Glutamatergic neuron (in vitro differentiated cells): Measurements from ENCODE around the gene GTPBP6. TPM values are rescaled to one million over a fixed set of nuclear protein-coding genes. Genes with fewer than 3 reads are reported as not detected.

Source experiments
- DNase-seq: peaks from one replicate; pipeline ENCODE4 v3.0.0; 2022
- H3K27ac Mint-ChIP-seq: one replicate; pipeline ENCODE4 v1.8.0; 2020; ENCODE audit warnings: mild to moderate bottlenecking, mixed read lengths, inconsistent platforms; ENCODE audit not compliant: unreplicated experiment
- H3K27me3 Mint-ChIP-seq: one replicate; pipeline ENCODE4 v1.8.0; 2020; ENCODE audit warnings: mild to moderate bottlenecking, moderate library complexity, mixed read lengths, inconsistent platforms; ENCODE audit not compliant: unreplicated experiment
- H3K36me3 Mint-ChIP-seq: one replicate; pipeline ENCODE4 v1.8.0; 2020; ENCODE audit warnings: mild to moderate bottlenecking, mixed read lengths, inconsistent platforms; ENCODE audit not compliant: unreplicated experiment
- H3K4me1 Mint-ChIP-seq: one replicate; pipeline ENCODE4 v1.8.0; 2020; ENCODE audit warnings: mild to moderate bottlenecking, low read depth, mixed read lengths, inconsistent platforms; ENCODE audit not compliant: unreplicated experiment
- H3K4me3 Mint-ChIP-seq: one replicate; pipeline ENCODE4 v1.8.0; 2020; ENCODE audit warnings: mild to moderate bottlenecking, mixed read lengths, inconsistent platforms; ENCODE audit not compliant: unreplicated experiment
- H3K9me3 Mint-ChIP-seq: one replicate; pipeline ENCODE4 v1.8.0; 2020; ENCODE audit warnings: mild to moderate bottlenecking, moderate library complexity, mixed read lengths, inconsistent platforms; ENCODE audit not compliant: unreplicated experiment
- total RNA-seq: library from RNA; stranded (reverse); fragmentation: NEBNext Ultra II Directional; extraction: Animal tissue kit (Norgen Biotek cat#: 25700); gene quantifications from one replicate; pipeline ENCODE4 v1.2.1, GENCODE V29; 2021; ENCODE audit not compliant: unreplicated experiment
- TF ChIP-seq, protein P1 (sequence below): fragments of 200-600 bp; sonication (generic); IDR thresholded peaks from one replicate; pipeline ENCODE4 v1.5.0; 2021; ENCODE audit not compliant: partially characterized antibody, unreplicated experiment

GTPBP6 gene
- total RNA-seq, 1 donor from 2014 or later: 52.3 TPM

DNA sequence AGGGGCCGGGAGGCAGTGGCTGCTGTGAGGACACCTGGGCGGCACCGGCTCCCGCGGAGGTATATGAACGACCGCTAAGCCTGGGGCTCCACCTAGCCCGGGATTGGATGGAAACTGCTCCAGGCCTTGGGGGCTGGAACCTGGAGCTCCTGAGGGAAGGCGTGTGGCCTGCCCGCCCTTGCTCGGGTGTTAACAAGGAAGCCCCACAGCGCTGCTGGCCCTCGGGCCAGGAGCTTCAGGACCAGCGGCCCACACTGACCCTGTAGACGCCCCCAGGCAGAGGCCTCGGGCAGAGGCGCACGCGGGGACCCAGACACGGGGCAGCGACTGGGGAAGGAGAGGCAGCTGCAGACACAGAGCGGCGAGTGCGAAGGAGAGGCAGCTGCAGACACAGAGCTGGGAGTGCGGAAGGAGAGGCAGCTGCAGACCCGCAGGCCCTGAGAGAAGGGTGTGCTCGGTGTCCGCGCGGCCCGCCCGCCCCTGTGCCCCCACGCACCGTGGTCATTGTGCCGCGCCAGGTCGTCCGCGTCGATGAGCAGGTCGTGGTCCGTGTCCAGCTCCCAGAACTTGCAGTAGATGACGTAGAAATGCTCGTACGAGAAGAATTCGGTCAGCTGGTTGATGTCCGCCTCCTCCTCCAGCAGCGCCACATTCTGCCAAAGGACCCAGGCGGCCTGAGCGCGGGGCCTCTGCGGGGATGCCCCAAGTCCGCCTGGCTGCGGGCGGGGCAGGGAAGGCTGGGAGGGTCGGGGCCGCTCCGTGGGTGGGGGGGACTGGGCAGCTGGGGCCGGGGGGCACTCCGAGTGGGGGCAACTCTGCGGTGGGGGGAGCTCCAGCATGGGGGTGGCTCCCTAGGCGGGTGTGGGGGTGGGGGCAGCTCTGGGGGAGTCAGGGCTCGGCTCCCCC, 26.7 kb upstream of the GTPBP6 start:
- peaks cover 6% of the 10 kb centered on the region for H3K4me1 Mint-ChIP-seq
- H3K27ac Mint-ChIP-seq: no peak overlapping the region
- TF ChIP-seq, protein P1, sequence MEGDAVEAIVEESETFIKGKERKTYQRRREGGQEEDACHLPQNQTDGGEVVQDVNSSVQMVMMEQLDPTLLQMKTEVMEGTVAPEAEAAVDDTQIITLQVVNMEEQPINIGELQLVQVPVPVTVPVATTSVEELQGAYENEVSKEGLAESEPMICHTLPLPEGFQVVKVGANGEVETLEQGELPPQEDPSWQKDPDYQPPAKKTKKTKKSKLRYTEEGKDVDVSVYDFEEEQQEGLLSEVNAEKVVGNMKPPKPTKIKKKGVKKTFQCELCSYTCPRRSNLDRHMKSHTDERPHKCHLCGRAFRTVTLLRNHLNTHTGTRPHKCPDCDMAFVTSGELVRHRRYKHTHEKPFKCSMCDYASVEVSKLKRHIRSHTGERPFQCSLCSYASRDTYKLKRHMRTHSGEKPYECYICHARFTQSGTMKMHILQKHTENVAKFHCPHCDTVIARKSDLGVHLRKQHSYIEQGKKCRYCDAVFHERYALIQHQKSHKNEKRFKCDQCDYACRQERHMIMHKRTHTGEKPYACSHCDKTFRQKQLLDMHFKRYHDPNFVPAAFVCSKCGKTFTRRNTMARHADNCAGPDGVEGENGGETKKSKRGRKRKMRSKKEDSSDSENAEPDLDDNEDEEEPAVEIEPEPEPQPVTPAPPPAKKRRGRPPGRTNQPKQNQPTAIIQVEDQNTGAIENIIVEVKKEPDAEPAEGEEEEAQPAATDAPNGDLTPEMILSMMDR: no peak
- H3K9me3 Mint-ChIP-seq: peaks cover 9% of the 10 kb centered on the region
- DNase-seq: peak; percentile 16
- peaks cover 4% of the 10 kb centered on the region for H3K27me3 Mint-ChIP-seq
- no peak overlapping the region for H3K4me3 Mint-ChIP-seq
- peaks cover 5% of the 10 kb centered on the region for H3K36me3 Mint-ChIP-seq

DNA sequence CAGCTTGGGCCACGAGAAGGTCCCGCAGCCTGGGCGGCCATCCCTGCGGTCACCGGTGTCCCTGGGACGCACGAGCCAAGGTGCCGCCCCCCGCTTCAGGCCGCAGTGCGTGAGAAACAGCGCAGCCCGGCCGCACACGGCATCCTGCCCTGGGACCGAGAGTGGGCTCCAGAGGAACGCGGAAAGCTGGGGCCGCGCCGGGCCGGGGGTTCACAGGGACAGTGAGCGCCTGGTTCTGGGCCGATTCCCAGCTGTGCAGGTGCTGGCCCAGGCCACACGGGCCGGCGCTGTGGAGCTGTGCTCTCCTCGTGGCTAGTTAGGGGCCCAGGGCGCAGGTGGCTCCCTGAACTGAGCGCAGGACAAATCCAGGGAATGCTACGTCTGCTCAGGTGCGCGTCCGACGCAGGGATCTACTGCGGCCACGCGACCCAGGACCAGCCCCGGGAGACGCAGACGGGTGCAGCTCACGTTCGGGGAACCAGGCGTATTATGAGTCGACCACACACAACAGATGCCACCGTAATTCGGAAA, 25.8 kb upstream of the GTPBP6 start:
- Mint-ChIP-seq H3K4me3 (no peak overlapping the region), H3K4me1 (peaks cover 5% of the 10 kb centered on the region), H3K36me3 (peaks cover 5% of the 10 kb centered on the region), H3K27ac (no peak overlapping the region), H3K27me3 (peaks cover 4% of the 10 kb centered on the region), H3K9me3 (peaks cover 7% of the 10 kb centered on the region)
- peak; percentile 6 for DNase-seq
- TF ChIP-seq, protein P1: no peak

DNA sequence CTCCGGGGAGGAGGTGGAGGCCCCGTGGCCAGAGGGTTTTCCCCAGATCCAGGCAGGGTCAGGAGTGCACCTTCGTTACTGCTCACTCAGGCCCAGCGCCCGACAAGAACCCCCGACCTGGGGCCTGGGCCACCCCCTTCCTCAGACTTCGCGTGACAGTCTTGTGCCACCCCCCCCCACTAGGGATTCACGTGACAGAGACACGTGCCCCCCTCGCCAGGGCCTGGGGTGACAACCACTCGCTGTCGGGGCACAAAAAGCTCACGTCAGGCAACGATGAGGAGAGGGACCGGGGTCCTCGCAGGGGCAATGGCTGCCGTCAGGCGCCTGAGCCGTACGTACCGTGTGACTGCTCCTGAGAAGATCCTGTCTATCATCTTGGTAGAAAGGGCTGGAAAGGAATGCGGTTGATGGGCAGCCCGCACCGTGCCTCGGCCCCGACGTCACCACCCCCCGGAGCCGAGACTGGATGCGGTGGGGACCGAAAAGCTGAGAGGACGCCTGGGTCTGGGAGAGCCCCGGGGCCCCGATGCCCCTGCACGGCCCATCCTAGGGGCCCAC, 23.0 kb upstream of the GTPBP6 start:
- H3K36me3 Mint-ChIP-seq: peaks cover 17% of the 10 kb centered on the region
- no peak overlapping the region for H3K4me3 Mint-ChIP-seq
- DNase-seq: peak; percentile 6
- TF ChIP-seq, protein P1: no peak
- H3K4me1 Mint-ChIP-seq: no peaks in the 10 kb centered on the region
- H3K9me3 Mint-ChIP-seq: peaks cover 11% of the 10 kb centered on the region
- no peak overlapping the region for H3K27ac Mint-ChIP-seq
- H3K27me3 Mint-ChIP-seq: peaks cover 9% of the 10 kb centered on the region

DNA sequence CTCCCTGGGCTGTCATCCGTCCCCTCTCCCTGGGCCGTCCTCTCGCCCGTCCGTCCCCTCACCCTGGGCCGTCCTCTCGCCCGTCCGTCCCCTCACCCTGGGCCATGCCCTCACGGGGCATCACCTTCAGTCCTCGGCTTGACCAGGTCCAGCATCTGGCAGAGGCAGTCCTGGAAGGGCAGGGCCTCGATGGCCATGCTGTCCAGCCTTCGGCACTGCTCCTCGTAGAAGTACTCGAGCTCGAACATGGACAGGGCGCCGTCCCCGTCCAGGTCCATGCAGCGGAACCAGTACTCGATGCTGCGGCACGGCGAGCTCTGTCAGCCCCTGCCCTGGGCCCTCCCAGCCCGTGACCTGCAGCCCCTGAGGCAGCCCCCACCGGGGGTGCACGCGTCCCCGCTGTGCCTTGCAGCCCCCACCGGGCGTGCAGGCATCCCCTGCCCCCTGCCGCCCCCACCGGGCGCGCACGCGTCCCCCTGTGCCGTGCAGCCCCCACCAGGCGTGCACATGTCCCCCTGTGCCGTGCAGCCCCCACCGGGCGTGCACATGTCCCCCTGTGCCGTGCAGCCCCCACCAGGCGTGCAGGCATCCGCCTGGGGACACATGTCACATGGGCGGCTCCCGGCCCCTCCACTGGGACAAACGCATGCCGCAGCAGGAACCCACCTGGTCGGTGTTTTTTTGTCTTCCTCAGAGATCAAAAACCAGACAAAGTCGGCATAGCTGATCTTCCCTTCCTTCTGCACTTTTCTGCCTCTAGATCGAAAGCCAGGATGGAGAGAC, 22.2 kb upstream of the GTPBP6 start:
- Mint-ChIP-seq H3K27me3 (peaks cover 9% of the 10 kb centered on the region), H3K4me1 (no peaks in the 10 kb centered on the region), H3K4me3 (no peak overlapping the region), H3K36me3 (peaks cover 23% of the 10 kb centered on the region), H3K9me3 (peaks cover 18% of the 10 kb centered on the region), H3K27ac (no peak overlapping the region)
- no peak for DNase-seq
- TF ChIP-seq, protein P1: no peak
